ENCODE data around the gene IDI2. TPM values are rescaled to one million over a fixed set of nuclear protein-coding genes. Genes with fewer than 3 reads are reported as not detected.

Gene IDI2
- total RNA-seq, 1 experiment from 2014 or later: not detected

DNA sequence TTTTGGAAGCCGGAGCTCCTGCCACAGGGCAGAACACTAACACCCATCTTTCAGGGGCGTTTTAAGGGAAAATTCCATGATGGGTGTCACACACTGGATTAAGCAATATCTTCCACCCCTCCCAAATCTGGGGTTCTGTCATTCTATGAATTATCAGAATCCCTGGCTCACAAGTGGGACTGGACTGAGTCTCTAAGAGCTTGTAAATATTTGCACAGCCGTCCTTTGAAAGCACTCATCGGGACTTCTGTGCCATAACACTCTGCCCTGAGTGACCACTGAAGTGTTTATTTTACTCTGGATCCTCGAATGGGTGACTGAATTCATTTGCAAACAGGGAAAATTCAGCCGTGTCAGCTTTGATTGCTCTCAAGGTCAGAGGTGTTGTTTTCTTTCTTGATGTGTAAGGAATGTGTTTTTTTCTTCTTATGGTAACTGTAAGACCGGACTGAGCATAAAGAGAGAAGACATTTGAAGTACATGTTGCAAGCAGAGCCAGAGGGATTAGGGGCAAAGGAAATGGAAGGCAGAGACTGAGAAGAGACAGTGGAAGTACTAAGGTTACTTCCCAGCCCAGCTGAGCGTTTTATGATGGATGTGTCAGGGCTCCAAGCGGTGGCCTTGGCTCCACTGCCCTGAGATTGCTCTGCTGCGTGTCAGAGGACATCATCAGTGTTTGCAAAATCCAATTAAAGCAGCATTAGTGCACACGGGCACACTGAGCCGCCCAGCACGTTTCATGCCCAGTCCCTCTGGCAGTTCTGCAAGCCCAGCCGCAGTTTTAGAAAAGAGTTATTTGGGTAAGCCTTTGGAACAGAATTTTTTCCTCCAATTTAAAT, 55.1 kb downstream of the IDI2 start:
- H3K4me1 ChIP-seq (ENCODE audit: control insufficient read depth in 1 of 2, insufficient read depth in 2 of 2, low read length in 2 of 2): no peaks in the 10 kb centered on the region
- RAD21 ChIA-PET (ENCODE audit: low non-redundant PET in 1 of 2, low total read pairs in 2 of 2, uncharacterized antibody in 2 of 2, unreplicated experiment in 2 of 2): no interaction called here
- H3K27ac ChIP-seq (ENCODE audit: low read depth, low read length): no peak overlapping the region
- no peaks in the 10 kb centered on the region for H3K9me3 ChIP-seq (ENCODE audit: control insufficient read depth in 1 of 2, insufficient read depth in 1 of 2, low read depth in 1 of 2, low read length in 2 of 2)
- no peaks in the 10 kb centered on the region; the same call in 1 of the 2 replicates for H3K27me3 ChIP-seq (ENCODE audit: insufficient read depth, low read length)
- H2AFZ ChIP-seq (ENCODE audit: low read depth, low read length, poor library complexity, severe bottlenecking): no peak overlapping the region
- no peak for DNase-seq (ENCODE audit: low read depth, low spot score)
- H3K4me2 ChIP-seq (ENCODE audit: low read length): no peak overlapping the region
- H4K20me1 ChIP-seq (ENCODE audit: insufficient read depth): no peaks in the 10 kb centered on the region
- H3K9me2 ChIP-seq (ENCODE audit: insufficient read depth): no peaks in the 10 kb centered on the region
- no peak for TF ChIP-seq POLR2A (IDR thresholded peaks at IDR 0.05; ENCODE audit: borderline replicate concordance, extremely low read depth, insufficient read depth, insufficient read length)
- no peak for TF ChIP-seq ZFX (IDR thresholded peaks at IDR 0.05)
- TF ChIP-seq FOSL1 (IDR thresholded peaks at IDR 0.05; ENCODE audit: low read depth): no peak
- BruUV-seq (replicated peaks): no TSS peak
- intact Hi-C loops (cut with micrococcal nuclease): no loop called here
- H3K4me3 ChIP-seq (replicated peaks in 1 of 2; ENCODE audit: low read depth in 1 of 2, low read length in 2 of 2): no peak overlapping the region
- POLR2A ChIA-PET: no interaction called here
- H3K36me3 ChIP-seq (ENCODE audit: control insufficient read depth in 1 of 2, insufficient read depth in 2 of 2, low read length in 2 of 2): no peaks in the 10 kb centered on the region
- CTCF ChIA-PET: no interaction called here
- ATAC-seq: no peak
- H3K79me2 ChIP-seq (ENCODE audit: insufficient read depth, low read length): no peaks in the 10 kb centered on the region
- no peak overlapping the region for H3K9ac ChIP-seq (ENCODE audit: low read length)

DNA sequence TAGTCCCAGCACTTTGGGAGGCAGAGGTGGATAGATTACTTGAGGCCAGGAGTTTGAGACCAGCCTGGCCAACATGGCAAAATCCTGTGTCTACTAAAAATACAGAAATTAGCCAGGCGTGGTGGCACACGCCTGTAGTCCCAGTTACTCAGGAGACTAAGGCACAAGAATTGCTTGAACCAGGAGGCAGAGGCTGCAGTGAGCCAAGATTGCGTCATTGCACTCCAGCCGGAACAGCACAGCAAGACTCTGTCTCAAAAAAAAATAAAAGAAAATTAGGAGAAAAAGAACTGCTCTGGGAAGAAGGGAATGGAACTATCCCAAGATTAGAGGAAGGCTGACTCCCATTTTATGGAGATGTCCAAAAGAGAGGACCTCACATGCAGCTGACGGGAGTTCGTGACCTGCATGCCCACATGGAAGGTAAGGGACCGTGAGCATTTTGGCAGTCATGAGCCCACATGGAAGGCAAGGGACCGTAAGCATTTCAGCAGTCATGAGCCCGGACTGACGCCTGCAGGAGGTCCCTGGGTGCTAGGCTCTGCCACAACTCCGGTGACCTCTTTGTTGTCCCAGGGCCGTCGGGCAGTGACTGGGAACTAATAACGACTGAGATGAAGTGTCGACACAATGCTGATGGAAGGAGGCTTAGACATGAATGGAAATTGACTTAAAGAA, 56.0 kb downstream of the IDI2 start:
- BruUV-seq (replicated peaks): no TSS peak
- Histone ChIP-seq H3K36me3 (ENCODE audit: control insufficient read depth in 1 of 2, insufficient read depth in 2 of 2, low read length in 2 of 2) (no peaks in the 10 kb centered on the region), H3K27me3 (ENCODE audit: insufficient read depth, low read length) (no peaks in the 10 kb centered on the region; the same call in 1 of the 2 replicates), H2AFZ (ENCODE audit: low read depth, low read length, poor library complexity, severe bottlenecking) (no peak overlapping the region), H4K20me1 (ENCODE audit: insufficient read depth) (no peaks in the 10 kb centered on the region), H3K27ac (ENCODE audit: low read depth, low read length) (no peak overlapping the region), H3K4me1 (ENCODE audit: control insufficient read depth in 1 of 2, insufficient read depth in 2 of 2, low read length in 2 of 2) (no peaks in the 10 kb centered on the region), H3K9me2 (ENCODE audit: insufficient read depth) (no peaks in the 10 kb centered on the region), H3K9ac (ENCODE audit: low read length) (no peak overlapping the region), H3K9me3 (ENCODE audit: control insufficient read depth in 1 of 2, insufficient read depth in 1 of 2, low read depth in 1 of 2, low read length in 2 of 2) (no peaks in the 10 kb centered on the region), H3K4me3 (replicated peaks in 1 of 2; ENCODE audit: low read depth in 1 of 2, low read length in 2 of 2) (no peak overlapping the region), H3K79me2 (ENCODE audit: insufficient read depth, low read length) (no peaks in the 10 kb centered on the region), H3K4me2 (ENCODE audit: low read length) (no peak overlapping the region)
- TF ChIP-seq EZH2 (IDR thresholded peaks at IDR 0.05): no peak
- TF ChIP-seq, protein P1, sequence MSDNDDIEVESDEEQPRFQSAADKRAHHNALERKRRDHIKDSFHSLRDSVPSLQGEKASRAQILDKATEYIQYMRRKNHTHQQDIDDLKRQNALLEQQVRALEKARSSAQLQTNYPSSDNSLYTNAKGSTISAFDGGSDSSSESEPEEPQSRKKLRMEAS (IDR thresholded peaks at IDR 0.05): peak; percentile 34; the same call in 1 of the 2 replicates
- ChIA-PET POLR2A (interaction anchor here (1.3 kb wide), 1 partner anchor 19 kb away, joined by 3 read pairs; the partner anchor contains the start of gene GTPBP4), CTCF (no interaction called here), RAD21 (ENCODE audit: low non-redundant PET in 1 of 2, low total read pairs in 2 of 2, uncharacterized antibody in 2 of 2, unreplicated experiment in 2 of 2) (no interaction called here)
- intact Hi-C loops (cut with micrococcal nuclease): no loop called here
- 0 out of 2 replicates have a peak, but pooled peaks have one; percentile 50 for ATAC-seq
- DNase-seq (ENCODE audit: low read depth, low spot score): no peak

Other genes starting within 250 kb of the IDI2 start
- gene LARP4B, start 94.2 kb downstream of the IDI2 start, total RNA-seq (2021; ENCODE audit: unreplicated experiment): 122 TPM
- 111 TPM for gene GTPBP4, start 37.4 kb downstream of the IDI2 start, total RNA-seq (2021; ENCODE audit: unreplicated experiment)
- gene IDI1, start 23.3 kb upstream of the IDI2 start, total RNA-seq (2021; ENCODE audit: unreplicated experiment): 37.8 TPM
- 9.1 TPM for gene WDR37, start 30.5 kb upstream of the IDI2 start, total RNA-seq (2021; ENCODE audit: unreplicated experiment)